Neural cell (in vitro differentiated cells): Measurements from ENCODE around the gene PTPRD. TPM values are rescaled to one million over a fixed set of nuclear protein-coding genes. Genes with fewer than 3 reads are reported as not detected.
A peak's percentile ranks its signal among the peaks of the same experiment; 100 is the strongest.

Experiments used
- H2AFZ ChIP-seq: fragments of 200-600, 300-800 bp; sonication (generic), shearing (Covaris generic); 2 replicates; pipeline ENCODE4 v1.6.0; 2014; ENCODE audit warnings: low read depth, mild to moderate bottlenecking, antibody characterized with exemption, low read length, moderate library complexity
- H3F3A ChIP-seq: fragments of 200-600 bp; shearing (Covaris generic); 2 replicates; pipeline ENCODE4 v1.6.1; 2016; ENCODE audit warnings: mild to moderate bottlenecking, moderate library complexity, mixed read lengths, antibody characterized with exemption, low read length; ENCODE audit not compliant: insufficient read depth, poor library complexity, severe bottlenecking
- H3K27ac ChIP-seq: fragments of 200-600, 300-800 bp; sonication (generic), shearing (Covaris generic); 2 replicates; pipeline ENCODE4 v1.5.1; 2014; ENCODE audit warnings: mild to moderate bottlenecking, low read length, moderate library complexity
- H3K27me3 ChIP-seq: fragments of 300-800, 200-600 bp; sonication (generic), shearing (Covaris generic); 2 replicates; pipeline ENCODE4 v1.6.0; 2014; ENCODE audit warnings: mild to moderate bottlenecking, low read depth, low read length, moderate library complexity; ENCODE audit not compliant: insufficient read depth
- H3K36me3 ChIP-seq: fragments of 300-800, 200-600 bp; sonication (generic), shearing (Covaris generic); 2 replicates; pipeline ENCODE4 v1.5.1; 2014; ENCODE audit warnings: mild to moderate bottlenecking, antibody characterized with exemption, low read length, moderate library complexity; ENCODE audit not compliant: insufficient read depth
- H3K4me2 ChIP-seq: fragments of 300-800, 200-600 bp; sonication (generic), shearing (Covaris generic); 2 replicates; pipeline ENCODE4 v1.6.0; 2014; ENCODE audit warnings: mild to moderate bottlenecking, low read length
- H3K4me3 ChIP-seq: fragments of 300-800, 200-600 bp; sonication (generic), shearing (Covaris generic); 2 replicates; pipeline ENCODE4 v1.5.1; 2014; ENCODE audit warnings: mild to moderate bottlenecking, low read length, moderate library complexity
- H3K79me2 ChIP-seq: fragments of 200-600 bp; shearing (Covaris generic); replicated peaks from 2 replicates; pipeline ENCODE4 v1.6.0; 2014; ENCODE audit warnings: mild to moderate bottlenecking, low read length, moderate library complexity; ENCODE audit not compliant: insufficient read depth
- H3K9ac ChIP-seq: fragments of 300-800, 200-600 bp; sonication (generic), shearing (Covaris generic); 2 replicates; pipeline ENCODE4 v1.6.1; 2016; ENCODE audit warnings: mild to moderate bottlenecking, low read length, mixed read lengths
- H3K9me2 ChIP-seq: fragments of 200-600 bp; shearing (Covaris generic); 2 replicates; pipeline ENCODE4 v1.6.1; 2016; ENCODE audit warnings: mild to moderate bottlenecking, low read length, mixed read lengths; ENCODE audit not compliant: insufficient read depth
- H3K9me3 ChIP-seq: fragments of 200-600, 300-800 bp; sonication (generic), shearing (Covaris generic); 2 replicates; pipeline ENCODE4 v1.6.1; 2016; ENCODE audit warnings: mild to moderate bottlenecking, mixed run types, low read length, moderate library complexity, mixed read lengths
- H4K20me1 ChIP-seq: fragments of 200-600 bp; shearing (Covaris generic); 2 replicates; pipeline ENCODE4 v1.6.1; 2016; ENCODE audit warnings: mild to moderate bottlenecking, mixed run types; ENCODE audit not compliant: insufficient read depth
- EP300 ChIP-seq: fragments of 450-650 bp; conservative IDR thresholded peaks from 2 replicates; pipeline ENCODE4 v1.6.1; 2014; ENCODE audit warnings: antibody characterized with exemption, mild to moderate bottlenecking, moderate library complexity; ENCODE audit not compliant: poor library complexity, severe bottlenecking
- EZH2 ChIP-seq: fragments of 200-600, 300-800 bp; shearing (Covaris generic), sonication (generic); IDR thresholded peaks from 2 replicates; pipeline ENCODE4 v1.6.1; 2014; ENCODE audit warnings: antibody characterized with exemption, low read length, borderline replicate concordance, mild to moderate bottlenecking; ENCODE audit not compliant: insufficient read depth, poor library complexity, severe bottlenecking
- MXI1 ChIP-seq: fragments of 450-650 bp; conservative IDR thresholded peaks from 2 replicates; pipeline ENCODE4 v1.6.1; 2014; ENCODE audit warnings: antibody characterized with exemption, mild to moderate bottlenecking; ENCODE audit not compliant: poor library complexity, severe bottlenecking
- POLR2AphosphoS5 ChIP-seq: IDR thresholded peaks from 2 replicates; pipeline ENCODE4 v1.6.1; 2012
- RAD21 ChIP-seq: fragments of 450-650 bp; conservative IDR thresholded peaks from 2 replicates; pipeline ENCODE4 v1.6.1; 2014; ENCODE audit warnings: antibody characterized with exemption, mild to moderate bottlenecking, moderate library complexity
- SMC3 ChIP-seq: fragments of 450-650 bp; conservative IDR thresholded peaks from 2 replicates; pipeline ENCODE4 v1.6.1; 2014; ENCODE audit warnings: antibody characterized with exemption, mild to moderate bottlenecking, moderate library complexity; ENCODE audit not compliant: poor library complexity
- TAF1 ChIP-seq: IDR thresholded peaks from 2 replicates; pipeline ENCODE4 v1.6.1; 2012; ENCODE audit warnings: low read depth
- polyA plus RNA-seq: library from polyadenylated mRNA; depleted of rRNA; stranded (reverse); fragments of >200 nt; gene quantifications from 2 replicates; pipeline ENCODE4 v1.2.3, GENCODE V29; 2014
- TF ChIP-seq, protein P1 (sequence below): IDR thresholded peaks from 2 replicates; pipeline ENCODE4 v1.6.1; 2012; ENCODE audit warnings: borderline replicate concordance
- TF ChIP-seq, protein P2 (sequence below): fragments of 450-650 bp; IDR thresholded peaks from 2 replicates; pipeline ENCODE4 v1.5.1; 2014; ENCODE audit warnings: antibody characterized with exemption, mild to moderate bottlenecking, moderate library complexity; ENCODE audit not compliant: poor library complexity, severe bottlenecking

The PTPRD gene
- polyA plus RNA-seq, 1 donor from 2014 or later = 143 TPM

DNA sequence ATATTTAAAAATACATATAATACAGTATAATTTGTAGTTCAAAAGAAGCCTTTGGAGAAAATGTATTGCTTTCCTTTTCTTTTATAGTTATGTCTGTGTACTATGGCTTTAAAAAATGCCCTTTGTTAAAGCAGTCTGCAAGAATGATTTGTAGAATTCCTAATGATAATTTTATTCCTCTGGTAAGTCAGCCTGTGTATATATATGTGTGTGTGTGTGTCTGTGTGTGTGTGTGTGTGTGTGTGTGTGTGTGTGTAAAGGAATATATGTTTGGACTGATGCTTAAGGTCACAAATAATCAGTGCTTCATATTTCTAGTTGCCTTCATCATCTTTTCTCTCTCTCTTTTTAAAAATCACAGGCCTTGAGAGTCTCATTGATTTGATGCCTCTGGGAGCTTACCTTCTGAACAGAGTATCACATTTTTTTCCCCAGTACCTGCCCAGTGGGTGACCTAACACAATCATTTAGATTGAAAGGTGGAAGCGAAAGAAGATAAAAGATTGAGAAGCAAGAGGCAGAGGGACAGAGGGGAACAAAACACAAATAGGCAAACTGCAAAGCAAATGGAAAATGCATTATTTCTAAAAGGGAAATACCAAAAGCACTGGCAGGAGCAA is 2104.0 kb downstream of the PTPRD start:
- Histone ChIP-seq H3K27ac (peak overlapping the region; percentile 21), H3K4me3 (no peak overlapping the region), H3K36me3 (no peaks in the 10 kb centered on the region), H3K9me3 (no peaks in the 10 kb centered on the region), H3K79me2 (peaks cover 8% of the 10 kb centered on the region), H3K27me3 (no peaks in the 10 kb centered on the region), H4K20me1 (no peaks in the 10 kb centered on the region), H3F3A (no peaks in the 10 kb centered on the region), H2AFZ (no peak overlapping the region), H3K9ac (no peak overlapping the region), H3K9me2 (no peaks in the 10 kb centered on the region), H3K4me2 (peak overlapping the region; percentile 9)
- TF ChIP-seq MXI1 (no peak), POLR2AphosphoS5 (no peak), RAD21 (no peak), TAF1 (no peak), SMC3 (no peak), EP300 (no peak), EZH2 (no peak)
- TF ChIP-seq, protein P1, sequence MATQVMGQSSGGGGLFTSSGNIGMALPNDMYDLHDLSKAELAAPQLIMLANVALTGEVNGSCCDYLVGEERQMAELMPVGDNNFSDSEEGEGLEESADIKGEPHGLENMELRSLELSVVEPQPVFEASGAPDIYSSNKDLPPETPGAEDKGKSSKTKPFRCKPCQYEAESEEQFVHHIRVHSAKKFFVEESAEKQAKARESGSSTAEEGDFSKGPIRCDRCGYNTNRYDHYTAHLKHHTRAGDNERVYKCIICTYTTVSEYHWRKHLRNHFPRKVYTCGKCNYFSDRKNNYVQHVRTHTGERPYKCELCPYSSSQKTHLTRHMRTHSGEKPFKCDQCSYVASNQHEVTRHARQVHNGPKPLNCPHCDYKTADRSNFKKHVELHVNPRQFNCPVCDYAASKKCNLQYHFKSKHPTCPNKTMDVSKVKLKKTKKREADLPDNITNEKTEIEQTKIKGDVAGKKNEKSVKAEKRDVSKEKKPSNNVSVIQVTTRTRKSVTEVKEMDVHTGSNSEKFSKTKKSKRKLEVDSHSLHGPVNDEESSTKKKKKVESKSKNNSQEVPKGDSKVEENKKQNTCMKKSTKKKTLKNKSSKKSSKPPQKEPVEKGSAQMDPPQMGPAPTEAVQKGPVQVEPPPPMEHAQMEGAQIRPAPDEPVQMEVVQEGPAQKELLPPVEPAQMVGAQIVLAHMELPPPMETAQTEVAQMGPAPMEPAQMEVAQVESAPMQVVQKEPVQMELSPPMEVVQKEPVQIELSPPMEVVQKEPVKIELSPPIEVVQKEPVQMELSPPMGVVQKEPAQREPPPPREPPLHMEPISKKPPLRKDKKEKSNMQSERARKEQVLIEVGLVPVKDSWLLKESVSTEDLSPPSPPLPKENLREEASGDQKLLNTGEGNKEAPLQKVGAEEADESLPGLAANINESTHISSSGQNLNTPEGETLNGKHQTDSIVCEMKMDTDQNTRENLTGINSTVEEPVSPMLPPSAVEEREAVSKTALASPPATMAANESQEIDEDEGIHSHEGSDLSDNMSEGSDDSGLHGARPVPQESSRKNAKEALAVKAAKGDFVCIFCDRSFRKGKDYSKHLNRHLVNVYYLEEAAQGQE = no peak
- TF ChIP-seq, protein P2, sequence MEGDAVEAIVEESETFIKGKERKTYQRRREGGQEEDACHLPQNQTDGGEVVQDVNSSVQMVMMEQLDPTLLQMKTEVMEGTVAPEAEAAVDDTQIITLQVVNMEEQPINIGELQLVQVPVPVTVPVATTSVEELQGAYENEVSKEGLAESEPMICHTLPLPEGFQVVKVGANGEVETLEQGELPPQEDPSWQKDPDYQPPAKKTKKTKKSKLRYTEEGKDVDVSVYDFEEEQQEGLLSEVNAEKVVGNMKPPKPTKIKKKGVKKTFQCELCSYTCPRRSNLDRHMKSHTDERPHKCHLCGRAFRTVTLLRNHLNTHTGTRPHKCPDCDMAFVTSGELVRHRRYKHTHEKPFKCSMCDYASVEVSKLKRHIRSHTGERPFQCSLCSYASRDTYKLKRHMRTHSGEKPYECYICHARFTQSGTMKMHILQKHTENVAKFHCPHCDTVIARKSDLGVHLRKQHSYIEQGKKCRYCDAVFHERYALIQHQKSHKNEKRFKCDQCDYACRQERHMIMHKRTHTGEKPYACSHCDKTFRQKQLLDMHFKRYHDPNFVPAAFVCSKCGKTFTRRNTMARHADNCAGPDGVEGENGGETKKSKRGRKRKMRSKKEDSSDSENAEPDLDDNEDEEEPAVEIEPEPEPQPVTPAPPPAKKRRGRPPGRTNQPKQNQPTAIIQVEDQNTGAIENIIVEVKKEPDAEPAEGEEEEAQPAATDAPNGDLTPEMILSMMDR = no peak

DNA sequence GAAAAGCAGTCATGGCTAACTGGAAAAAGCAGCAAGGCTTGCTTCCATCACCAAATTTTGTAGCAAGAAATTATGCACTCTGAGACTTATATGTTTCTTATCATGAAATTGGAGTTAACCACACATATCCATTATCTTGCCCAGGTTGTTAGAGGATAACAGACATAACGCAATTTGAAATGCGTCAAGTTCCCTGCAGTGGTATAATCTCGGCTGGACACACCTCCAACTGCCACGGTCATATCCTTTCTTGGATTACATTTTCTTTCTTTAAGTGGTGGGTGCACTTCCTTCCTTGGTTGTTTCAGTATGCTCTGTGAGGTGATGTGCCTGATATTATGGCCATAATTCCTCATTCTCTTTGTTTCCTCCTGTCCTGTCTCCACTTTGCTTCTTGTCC is 2118.2 kb downstream of the PTPRD start:
- TF ChIP-seq SMC3 (no peak), POLR2AphosphoS5 (peak; percentile 23)

DNA sequence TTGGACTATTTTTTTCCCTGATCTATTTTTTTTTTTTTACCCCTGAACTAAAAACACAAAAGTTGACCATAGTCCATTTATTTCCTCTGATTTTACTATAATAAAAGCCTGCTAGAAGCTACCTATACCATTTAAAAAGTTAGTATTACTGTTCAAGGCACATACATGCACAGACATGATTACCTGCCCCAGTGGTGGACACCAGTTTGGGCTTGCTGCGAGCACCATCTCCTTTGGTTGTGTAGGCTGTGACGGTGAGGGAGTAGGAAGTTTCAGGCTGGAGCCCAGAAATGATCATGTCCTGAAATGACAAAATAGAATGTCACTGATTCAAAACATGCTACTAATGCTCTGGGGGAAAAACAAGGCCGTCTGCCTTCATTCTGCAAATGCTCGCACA is 2120.1 kb downstream of the PTPRD start:
- no peak overlapping the region for H2AFZ ChIP-seq
- H3K9me2 ChIP-seq = no peaks in the 10 kb centered on the region
- TF ChIP-seq, protein P1 = no peak
- TF ChIP-seq EP300 = no peak
- no peak for TF ChIP-seq RAD21
- TF ChIP-seq, protein P2 = no peak
- no peak for TF ChIP-seq MXI1
- no peak for TF ChIP-seq EZH2
- no peak for TF ChIP-seq TAF1
- TF ChIP-seq POLR2AphosphoS5 = no peak
- no peak for TF ChIP-seq SMC3
- no peaks in the 10 kb centered on the region for H3K79me2 ChIP-seq
- peaks cover 10% of the 10 kb centered on the region for H3K36me3 ChIP-seq
- no peaks in the 10 kb centered on the region for H3K9me3 ChIP-seq
- H3K27me3 ChIP-seq = no peaks in the 10 kb centered on the region
- H3K9ac ChIP-seq = no peak overlapping the region
- no peaks in the 10 kb centered on the region for H3F3A ChIP-seq
- no peak overlapping the region for H3K4me3 ChIP-seq
- no peak overlapping the region for H3K4me2 ChIP-seq
- H3K27ac ChIP-seq = no peak overlapping the region
- no peaks in the 10 kb centered on the region for H4K20me1 ChIP-seq

More for the DNA sequence above, 2118.2 kb downstream of the PTPRD start:
- Histone ChIP-seq H3K36me3 (peaks cover 18% of the 10 kb centered on the region), H3K9ac (no peak overlapping the region), H3K4me3 (no peak overlapping the region), H2AFZ (no peak overlapping the region), H3K27ac (no peak overlapping the region), H3K9me2 (no peaks in the 10 kb centered on the region), H3K4me2 (no peak overlapping the region), H3K27me3 (no peaks in the 10 kb centered on the region), H3K9me3 (no peaks in the 10 kb centered on the region), H3K79me2 (no peaks in the 10 kb centered on the region), H3F3A (no peaks in the 10 kb centered on the region), H4K20me1 (no peaks in the 10 kb centered on the region)
